Activated CD4-positive, alpha-beta memory T cell treated with anti-CD3 and anti-CD28 coated beads for 36 hours (primary cell): Measurements from ENCODE around the gene NAPG. TPM values are rescaled to one million over a fixed set of nuclear protein-coding genes. Genes with fewer than 3 reads are reported as not detected.
"Not testable (repeated sequence)": the region's sequence is repeated elsewhere in the genome, so short reads cannot be mapped to it uniquely, and the experiment has no call there.

Experiments used
- CTCF ChIA-PET: fragments of 350-600 bp; sonication (Branson Sonifier 250); formaldehyde crosslinking; loops from one replicate; lab custom pipeline; 2021; ENCODE audit warnings: antibody characterized with exemption, inconsistent platforms; lab: Charles Lee
- POLR2A ChIA-PET: fragments of 350-600 bp; sonication (Branson Sonifier 250); formaldehyde crosslinking; loops from one replicate; lab custom pipeline; 2021; ENCODE audit warnings: antibody characterized with exemption; lab: Charles Lee
- DNase-seq: peaks from one replicate; pipeline ENCODE4 v3.0.0-alpha.2; 2020
- H3K27ac Mint-ChIP-seq: one replicate; pipeline ENCODE4 v1.8.0; 2021; ENCODE audit warnings: mixed read lengths
- H3K27me3 Mint-ChIP-seq: one replicate; pipeline ENCODE4 v1.8.0; 2021; ENCODE audit warnings: mixed read lengths
- H3K36me3 Mint-ChIP-seq: one replicate; pipeline ENCODE4 v1.8.0; 2021; ENCODE audit warnings: mixed read lengths
- H3K4me1 Mint-ChIP-seq: one replicate; pipeline ENCODE4 v1.8.0; 2021; ENCODE audit warnings: low read depth, mixed read lengths
- H3K4me3 Mint-ChIP-seq: one replicate; pipeline ENCODE4 v1.8.0; 2021; ENCODE audit warnings: mild to moderate bottlenecking, mixed read lengths
- H3K9me3 Mint-ChIP-seq: one replicate; pipeline ENCODE4 v1.8.0; 2021; ENCODE audit warnings: mixed read lengths
- intact Hi-C: fragments of 100-400 bp; cut with micrococcal nuclease; formaldehyde crosslinking; loops from one replicate; pipeline ENCODE4 v1.15.1; 2023
- total RNA-seq, 2 experiments: library from RNA; stranded (reverse); gene quantifications; one replicate each; pipeline ENCODE4 v1.2.3, GENCODE V29; 2021

Gene NAPG
- total RNA-seq, 2 experiments from 2014 or later = 31.8 to 32.7 TPM

GRCh38 chr18:10571537-10571936 is 45.7 kb downstream of the NAPG start:
- DNase-seq = no peak
- Mint-ChIP-seq H3K4me3 (no peak overlapping the region), H3K27me3 (no peaks in the 10 kb centered on the region), H3K36me3 (no peaks in the 10 kb centered on the region), H3K9me3 (peaks cover 2% of the 10 kb centered on the region), H3K27ac (no peak overlapping the region), H3K4me1 (no peaks in the 10 kb centered on the region)
- ChIA-PET POLR2A (no interaction called here), CTCF (interaction anchor here (1.2 kb wide), 1 partner anchor 11 kb away, joined by 6 read pairs; no protein-coding TSS in a partner anchor)
- intact Hi-C loops = no loop called here

- H3K4me3 Mint-ChIP-seq, H3K4me1 Mint-ChIP-seq, H3K27ac Mint-ChIP-seq, H3K27me3 Mint-ChIP-seq, CTCF ChIA-PET, DNase-seq, H3K9me3 Mint-ChIP-seq, H3K36me3 Mint-ChIP-seq, intact Hi-C loops, POLR2A ChIA-PET: not testable (repeated sequence)
Observed at GRCh38 chr18:10573261-10573660, 47.4 kb downstream of the NAPG start.

GRCh38 chr18:10574412-10574811 is 48.6 kb downstream of the NAPG start:
- POLR2A ChIA-PET, intact Hi-C loops, DNase-seq, H3K4me1 Mint-ChIP-seq, H3K4me3 Mint-ChIP-seq, H3K27me3 Mint-ChIP-seq, H3K9me3 Mint-ChIP-seq, CTCF ChIA-PET, H3K36me3 Mint-ChIP-seq, H3K27ac Mint-ChIP-seq: not testable (repeated sequence)

GRCh38 chr18:10577842-10578572 is 52.2 kb downstream of the NAPG start:
- H3K27me3 Mint-ChIP-seq, DNase-seq, H3K27ac Mint-ChIP-seq, POLR2A ChIA-PET, H3K36me3 Mint-ChIP-seq, H3K9me3 Mint-ChIP-seq, H3K4me1 Mint-ChIP-seq, intact Hi-C loops, H3K4me3 Mint-ChIP-seq: not testable (repeated sequence)
- CTCF ChIA-PET = interaction anchor here (1.4 kb wide), 1 partner anchor 18 kb away, joined by 5 read pairs; no protein-coding TSS in a partner anchor

- DNase-seq, intact Hi-C loops, H3K4me3 Mint-ChIP-seq, H3K9me3 Mint-ChIP-seq, H3K27ac Mint-ChIP-seq, POLR2A ChIA-PET, H3K36me3 Mint-ChIP-seq, H3K27me3 Mint-ChIP-seq, H3K4me1 Mint-ChIP-seq: not testable (repeated sequence)
- CTCF ChIA-PET = interaction anchor here (1.4 kb wide), 1 partner anchor 18 kb away, joined by 5 read pairs; no protein-coding TSS in a partner anchor
Observed at GRCh38 chr18:10578573-10578899, 52.7 kb downstream of the NAPG start.

GRCh38 chr18:10579079-10579867 is 53.4 kb downstream of the NAPG start:
- Mint-ChIP-seq H3K4me3 (no peak overlapping the region), H3K36me3 (no peaks in the 10 kb centered on the region), H3K27me3 (no peaks in the 10 kb centered on the region), H3K4me1 (peaks cover 3% of the 10 kb centered on the region), H3K9me3 (no peaks in the 10 kb centered on the region), H3K27ac (no peak overlapping the region)
- no peak for DNase-seq
- intact Hi-C loops = no loop called here
- POLR2A ChIA-PET = no interaction called here
- CTCF ChIA-PET = interaction anchor here (1.4 kb wide), 1 partner anchor 19 kb away, joined by 5 read pairs; no protein-coding TSS in a partner anchor

- no peak overlapping the region for H3K27ac Mint-ChIP-seq
- no peak for DNase-seq
- H3K4me1 Mint-ChIP-seq = peaks cover 3% of the 10 kb centered on the region
- no peaks in the 10 kb centered on the region for H3K9me3 Mint-ChIP-seq
- no peaks in the 10 kb centered on the region for H3K27me3 Mint-ChIP-seq
- H3K36me3 Mint-ChIP-seq = no peaks in the 10 kb centered on the region
- ChIA-PET CTCF (no interaction called here), POLR2A (no interaction called here)
- intact Hi-C loops = no loop called here
- H3K4me3 Mint-ChIP-seq = no peak overlapping the region
Observed at GRCh38 chr18:10580215-10580614, 54.4 kb downstream of the NAPG start.

- ChIA-PET CTCF (interaction anchor here (2.9 kb wide), 1 partner anchor 25 kb away, joined by 11 read pairs; no protein-coding TSS in a partner anchor), POLR2A (no interaction called here)
- H3K9me3 Mint-ChIP-seq = no peaks in the 10 kb centered on the region
- H3K36me3 Mint-ChIP-seq = no peaks in the 10 kb centered on the region
- no peak for DNase-seq
- intact Hi-C loops = no loop called here
- no peak overlapping the region for H3K4me3 Mint-ChIP-seq
- no peaks in the 10 kb centered on the region for H3K4me1 Mint-ChIP-seq
- H3K27ac Mint-ChIP-seq = no peak overlapping the region
- H3K27me3 Mint-ChIP-seq = no peaks in the 10 kb centered on the region
Observed at GRCh38 chr18:10585260-10585659, 59.4 kb downstream of the NAPG start.

GRCh38 chr18:10588975-10589374 is 63.1 kb downstream of the NAPG start:
- no peak overlapping the region for H3K27ac Mint-ChIP-seq
- ChIA-PET CTCF (no interaction called here), POLR2A (no interaction called here)
- intact Hi-C loops = no loop called here
- peaks cover 6% of the 10 kb centered on the region for H3K27me3 Mint-ChIP-seq
- H3K36me3 Mint-ChIP-seq = no peaks in the 10 kb centered on the region
- peaks cover 3% of the 10 kb centered on the region for H3K9me3 Mint-ChIP-seq
- no peak overlapping the region for H3K4me3 Mint-ChIP-seq
- no peaks in the 10 kb centered on the region for H3K4me1 Mint-ChIP-seq
- no peak for DNase-seq

- intact Hi-C loops = no loop called here
- Mint-ChIP-seq H3K27me3 (peaks cover 6% of the 10 kb centered on the region), H3K9me3 (peaks cover 4% of the 10 kb centered on the region), H3K4me1 (no peaks in the 10 kb centered on the region), H3K27ac (no peak overlapping the region), H3K4me3 (no peak overlapping the region), H3K36me3 (no peaks in the 10 kb centered on the region)
- POLR2A ChIA-PET = no interaction called here
- DNase-seq = no peak
- CTCF ChIA-PET = no interaction called here
Observed at GRCh38 chr18:10590412-10590811, 64.6 kb downstream of the NAPG start.

- CTCF ChIA-PET = no interaction called here
- H3K4me3 Mint-ChIP-seq = no peak overlapping the region
- POLR2A ChIA-PET = no interaction called here
- intact Hi-C loops = no loop called here
- no peak overlapping the region for H3K27ac Mint-ChIP-seq
- peaks cover 4% of the 10 kb centered on the region for H3K9me3 Mint-ChIP-seq
- H3K27me3 Mint-ChIP-seq = peaks cover 6% of the 10 kb centered on the region
- DNase-seq = no peak
- no peaks in the 10 kb centered on the region for H3K36me3 Mint-ChIP-seq
- H3K4me1 Mint-ChIP-seq = no peaks in the 10 kb centered on the region
Observed at GRCh38 chr18:10591896-10592295, 66.1 kb downstream of the NAPG start.

GRCh38 chr18:10593366-10594022 is 67.7 kb downstream of the NAPG start:
- POLR2A ChIA-PET, H3K36me3 Mint-ChIP-seq, intact Hi-C loops, H3K27ac Mint-ChIP-seq, H3K4me3 Mint-ChIP-seq, H3K4me1 Mint-ChIP-seq, DNase-seq, CTCF ChIA-PET, H3K9me3 Mint-ChIP-seq, H3K27me3 Mint-ChIP-seq: not testable (repeated sequence)
